Upper lobe of right lung (tissue), 1 donor: ENCODE measurements around the gene ZC3HAV1L. TPM values are rescaled to one million over a fixed set of nuclear protein-coding genes. Genes with fewer than 3 reads are reported as not detected.

ENCODE experiments used
- ATAC-seq: fragments of 200-7000 bp; cut with Tn5 transposase; one replicate; pipeline ENCODE4 v1.9.1; 2020; ENCODE audit warnings: mild to moderate bottlenecking, moderate library complexity
- DNase-seq: peaks from one replicate; pipeline ENCODE4 v3.0.0-alpha.2; 2020
- H3K27ac ChIP-seq: fragments of 200-600 bp; one replicate; pipeline ENCODE4 v1.8.0; 2022
- H3K27me3 ChIP-seq: fragments of 200-600 bp; one replicate; pipeline ENCODE4 v1.8.0; 2022; ENCODE audit warnings: mild to moderate bottlenecking
- H3K36me3 ChIP-seq: fragments of 200-600 bp; one replicate; pipeline ENCODE4 v1.8.0; 2022
- H3K4me1 ChIP-seq: fragments of 200-600 bp; one replicate; pipeline ENCODE4 v1.8.0; 2022
- H3K4me3 ChIP-seq: fragments of 200-600 bp; one replicate; pipeline ENCODE4 v1.8.0; 2022; ENCODE audit warnings: mild to moderate bottlenecking
- H3K9me3 ChIP-seq: fragments of 200-600 bp; one replicate; pipeline ENCODE4 v1.8.0; 2022
- intact Hi-C: fragments of 100-400 bp; cut with DNase I; formaldehyde crosslinking; loops from one replicate; pipeline ENCODE4 v1.11.0; 2022
- total RNA-seq: library from RNA; stranded (reverse); fragmentation: NEBNext Ultra II Directional; extraction: Animal tissue kit (Norgen Biotek cat#: 25700); gene quantifications from one replicate; pipeline ENCODE4 v1.2.1, GENCODE V29; 2021
- TF ChIP-seq, protein P1 (sequence below): fragments of 200-600 bp; IDR thresholded peaks from one replicate; pipeline ENCODE4 v1.8.0; 2022; ENCODE audit warnings: antibody characterized with exemption
- donor health status: DM: no; HTN: yes; CAD: no; lungs with severe emphysema.

The ZC3HAV1L gene
- total RNA-seq, 1 donor from 2014 or later, result 6.4 TPM

DNA sequence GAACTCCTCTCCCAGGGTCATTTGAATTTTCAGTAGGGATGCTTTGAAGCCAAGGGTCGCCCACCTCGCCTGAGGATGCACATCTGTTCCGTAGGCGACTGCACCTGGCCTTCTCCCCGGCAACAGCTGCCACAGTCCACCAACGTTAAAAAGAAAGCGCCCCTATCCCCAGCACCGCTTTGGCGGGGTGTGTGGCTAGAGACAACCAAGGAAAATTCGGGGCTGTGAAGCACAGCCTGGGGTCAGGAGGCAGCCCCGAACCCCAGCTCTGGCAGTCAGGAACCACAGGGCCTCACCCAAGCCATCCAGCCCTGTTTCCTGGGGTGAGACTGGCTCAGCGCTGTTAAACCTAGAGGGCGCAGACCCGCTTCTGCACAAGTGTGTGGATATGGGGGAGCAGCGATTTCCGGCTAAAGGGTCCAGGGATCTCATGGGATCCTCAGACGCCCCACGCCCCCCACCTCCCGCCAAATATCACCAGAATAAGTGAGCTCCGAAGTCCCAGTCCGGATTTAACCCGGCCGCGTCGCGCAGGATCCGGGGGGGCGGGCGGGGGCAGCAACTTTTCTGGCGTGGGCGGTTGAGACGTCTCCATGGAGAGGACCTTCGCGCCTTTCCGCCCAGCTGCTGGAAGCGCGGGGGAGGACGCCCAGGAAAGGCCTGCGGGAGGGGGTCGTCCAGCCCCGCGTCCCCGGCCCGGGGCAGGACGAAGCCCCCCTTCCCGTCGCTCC lies 822 bp downstream of the ZC3HAV1L start:
- Histone ChIP-seq H3K4me3 (peak overlapping the region; percentile 79), H3K27me3 (no peaks in the 10 kb centered on the region), H3K9me3 (no peaks in the 10 kb centered on the region), H3K4me1 (no peaks in the 10 kb centered on the region), H3K27ac (peak overlapping the region; percentile 58), H3K36me3 (no peaks in the 10 kb centered on the region)
- DNase-seq (no peak), ATAC-seq (peak; percentile 50)
- TF ChIP-seq, protein P1, sequence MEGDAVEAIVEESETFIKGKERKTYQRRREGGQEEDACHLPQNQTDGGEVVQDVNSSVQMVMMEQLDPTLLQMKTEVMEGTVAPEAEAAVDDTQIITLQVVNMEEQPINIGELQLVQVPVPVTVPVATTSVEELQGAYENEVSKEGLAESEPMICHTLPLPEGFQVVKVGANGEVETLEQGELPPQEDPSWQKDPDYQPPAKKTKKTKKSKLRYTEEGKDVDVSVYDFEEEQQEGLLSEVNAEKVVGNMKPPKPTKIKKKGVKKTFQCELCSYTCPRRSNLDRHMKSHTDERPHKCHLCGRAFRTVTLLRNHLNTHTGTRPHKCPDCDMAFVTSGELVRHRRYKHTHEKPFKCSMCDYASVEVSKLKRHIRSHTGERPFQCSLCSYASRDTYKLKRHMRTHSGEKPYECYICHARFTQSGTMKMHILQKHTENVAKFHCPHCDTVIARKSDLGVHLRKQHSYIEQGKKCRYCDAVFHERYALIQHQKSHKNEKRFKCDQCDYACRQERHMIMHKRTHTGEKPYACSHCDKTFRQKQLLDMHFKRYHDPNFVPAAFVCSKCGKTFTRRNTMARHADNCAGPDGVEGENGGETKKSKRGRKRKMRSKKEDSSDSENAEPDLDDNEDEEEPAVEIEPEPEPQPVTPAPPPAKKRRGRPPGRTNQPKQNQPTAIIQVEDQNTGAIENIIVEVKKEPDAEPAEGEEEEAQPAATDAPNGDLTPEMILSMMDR, result no peak
- intact Hi-C loops, result no loop called here

DNA sequence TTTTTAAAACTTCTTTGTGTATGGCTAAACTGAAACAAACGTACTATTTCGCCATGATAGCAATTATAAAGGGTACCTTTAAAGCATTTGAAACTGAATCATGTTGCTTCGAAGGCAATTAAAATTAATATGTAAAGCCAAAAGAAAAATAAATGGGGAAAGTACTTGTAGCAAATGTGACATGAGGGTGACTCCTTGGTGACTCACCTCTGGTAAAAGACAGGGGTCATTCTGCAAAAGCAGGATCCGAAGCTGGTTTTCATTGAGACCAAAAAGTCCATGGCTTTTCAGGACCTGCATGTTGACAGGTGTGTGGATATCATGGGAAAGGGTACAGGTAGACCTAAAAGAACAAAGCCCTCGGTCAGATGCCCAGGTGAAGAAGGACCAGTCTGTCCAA lies 1.5 kb downstream of the ZC3HAV1L start:
- no peak overlapping the region for H3K4me3 ChIP-seq
- no peak for DNase-seq
- H3K27ac ChIP-seq, result no peak overlapping the region
- no peaks in the 10 kb centered on the region for H3K4me1 ChIP-seq
- TF ChIP-seq, protein P1, result no peak
- intact Hi-C loops, result no loop called here
- H3K9me3 ChIP-seq, result no peaks in the 10 kb centered on the region
- no peak for ATAC-seq
- no peaks in the 10 kb centered on the region for H3K27me3 ChIP-seq
- H3K36me3 ChIP-seq, result no peaks in the 10 kb centered on the region

DNA sequence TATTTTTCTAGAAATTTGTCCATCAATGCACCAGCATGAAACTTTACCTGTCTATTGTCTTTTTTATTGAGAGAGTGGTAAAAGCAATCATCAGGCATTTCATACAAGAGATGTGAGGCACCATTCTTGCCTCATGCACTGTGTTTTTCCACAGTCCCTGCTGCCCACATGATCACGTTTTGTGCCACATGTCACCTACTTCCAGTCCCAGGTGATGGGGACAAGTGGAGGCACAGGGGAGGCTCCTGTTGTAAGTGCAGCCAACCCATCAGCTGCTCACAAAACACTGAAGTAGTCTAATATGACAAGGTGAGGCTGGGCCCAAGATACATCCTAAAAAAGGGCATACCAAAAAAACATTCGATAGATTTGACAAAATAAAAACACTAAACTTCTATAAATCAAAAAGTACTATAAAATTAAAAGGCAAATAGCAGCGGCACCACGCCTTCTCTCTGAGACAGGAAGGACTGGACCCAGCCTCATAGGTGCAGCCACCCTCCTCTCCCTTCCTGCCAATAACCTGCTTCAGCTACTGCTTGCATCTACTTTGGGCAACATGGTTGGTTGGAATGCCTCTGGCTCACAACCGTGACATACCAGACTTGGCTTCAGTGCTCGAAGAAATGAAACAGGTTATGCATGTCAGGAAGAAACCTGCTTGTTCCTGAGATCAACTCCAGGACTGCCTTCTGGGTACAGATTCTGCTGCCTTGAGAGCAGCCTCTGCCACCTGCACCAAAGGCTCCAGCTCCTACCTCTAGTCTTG lies 2.3 kb downstream of the ZC3HAV1L start:
- TF ChIP-seq, protein P1, result no peak
- no peaks in the 10 kb centered on the region for H3K9me3 ChIP-seq
- peaks cover 2% of the 10 kb centered on the region for H3K36me3 ChIP-seq
- ATAC-seq (no peak), DNase-seq (no peak)
- H3K4me1 ChIP-seq, result no peaks in the 10 kb centered on the region
- H3K27me3 ChIP-seq, result no peaks in the 10 kb centered on the region
- intact Hi-C loops, result no loop called here
- no peak overlapping the region for H3K27ac ChIP-seq
- H3K4me3 ChIP-seq, result no peak overlapping the region

DNA sequence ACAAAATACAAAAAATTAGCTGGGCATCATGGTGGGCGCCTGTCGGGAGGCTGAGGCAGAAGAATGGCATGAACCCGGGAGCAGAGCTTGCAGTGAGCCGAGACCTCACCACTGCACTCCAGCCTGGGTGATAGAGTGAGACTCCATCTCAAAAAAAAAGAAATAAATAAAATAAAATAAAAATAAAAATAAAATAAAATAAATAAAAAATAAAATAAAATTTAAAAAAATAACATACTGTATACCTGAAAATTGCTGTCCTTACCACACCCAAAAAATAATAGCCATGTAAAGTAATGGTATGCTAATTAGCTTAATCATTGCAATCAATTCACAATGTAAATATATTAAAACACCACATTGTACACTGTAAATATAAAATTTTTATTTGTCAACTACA lies 3.4 kb downstream of the ZC3HAV1L start:
- no peaks in the 10 kb centered on the region for H3K27me3 ChIP-seq
- H3K4me3 ChIP-seq, result no peak overlapping the region
- peaks cover 6% of the 10 kb centered on the region for H3K36me3 ChIP-seq
- ATAC-seq, result no peak
- intact Hi-C loops, result no loop called here
- TF ChIP-seq, protein P1, result no peak
- no peaks in the 10 kb centered on the region for H3K9me3 ChIP-seq
- DNase-seq, result no peak
- H3K4me1 ChIP-seq, result no peaks in the 10 kb centered on the region
- no peak overlapping the region for H3K27ac ChIP-seq

DNA sequence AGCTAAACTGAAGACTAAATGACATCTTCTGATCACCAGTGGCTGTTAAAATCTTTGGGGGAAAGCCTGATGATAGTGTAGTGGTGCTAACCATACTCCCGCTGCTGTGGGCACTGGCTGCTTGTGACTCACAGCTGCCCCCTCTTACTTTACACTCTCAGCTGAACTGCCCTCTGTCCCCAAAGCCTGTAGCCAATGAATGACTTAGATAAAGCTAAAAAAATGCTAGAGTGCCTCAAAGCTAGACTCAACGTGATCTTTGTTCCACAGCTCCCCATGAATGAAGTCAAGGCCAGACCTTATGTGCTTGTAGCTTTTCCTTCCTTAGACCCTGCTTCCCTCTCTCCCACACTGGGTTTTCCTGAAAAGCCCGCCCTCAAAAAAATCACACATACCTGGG lies 6.5 kb downstream of the ZC3HAV1L start:
- Histone ChIP-seq H3K27ac (no peak overlapping the region), H3K4me3 (no peak overlapping the region), H3K9me3 (no peaks in the 10 kb centered on the region), H3K27me3 (no peaks in the 10 kb centered on the region), H3K36me3 (peaks cover 10% of the 10 kb centered on the region), H3K4me1 (no peaks in the 10 kb centered on the region)
- ATAC-seq (no peak), DNase-seq (no peak)
- intact Hi-C loops, result loop anchor here (10.0 kb wide), 1 partner anchor 45 kb away; no protein-coding TSS in a partner anchor
- TF ChIP-seq, protein P1, result no peak
